ACHN (cell line): Measurements from ENCODE around the gene ZNF22.

Experiments used
- DNase-seq: peaks from one replicate; pipeline ENCODE4 v3.0.0-alpha.2; 2015
- in situ Hi-C: cut with HindIII; loops from 2 replicates; pipeline ENCODE4 v1.10.0; 2017; ENCODE audit warnings: low sequenced_read_pairs, low pct_ligation_motif_present, low pct_unique_long_range_greater_than_20kb

The ZNF22 gene

GRCh38 chr10:44983895-44984278 lies 16.8 kb upstream of the ZNF22 start:
- in situ Hi-C loops: no loop called here
- no peak for DNase-seq

DNA sequence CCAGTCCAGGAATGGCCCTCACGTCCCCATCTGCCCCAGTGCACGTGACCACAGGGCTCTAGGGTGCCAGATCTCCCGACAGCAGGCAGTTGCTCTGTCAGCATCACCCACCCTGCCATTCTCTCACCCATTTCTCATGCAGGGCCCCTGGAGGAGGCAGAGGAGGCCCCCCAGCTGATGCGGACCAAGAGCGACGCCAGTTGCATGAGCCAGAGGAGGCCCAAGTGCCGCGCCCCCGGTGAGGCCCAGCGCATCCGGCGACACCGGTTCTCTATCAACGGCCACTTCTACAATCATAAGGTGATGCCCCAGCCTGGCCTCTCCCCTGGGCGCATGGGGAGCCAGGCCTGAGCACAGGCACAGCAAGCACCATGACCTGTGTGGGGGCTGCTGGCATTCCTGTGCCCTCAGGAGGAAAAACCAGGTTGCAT lies 16.0 kb upstream of the ZNF22 start:
- DNase-seq: no peak
- in situ Hi-C loops: no loop called here

DNA sequence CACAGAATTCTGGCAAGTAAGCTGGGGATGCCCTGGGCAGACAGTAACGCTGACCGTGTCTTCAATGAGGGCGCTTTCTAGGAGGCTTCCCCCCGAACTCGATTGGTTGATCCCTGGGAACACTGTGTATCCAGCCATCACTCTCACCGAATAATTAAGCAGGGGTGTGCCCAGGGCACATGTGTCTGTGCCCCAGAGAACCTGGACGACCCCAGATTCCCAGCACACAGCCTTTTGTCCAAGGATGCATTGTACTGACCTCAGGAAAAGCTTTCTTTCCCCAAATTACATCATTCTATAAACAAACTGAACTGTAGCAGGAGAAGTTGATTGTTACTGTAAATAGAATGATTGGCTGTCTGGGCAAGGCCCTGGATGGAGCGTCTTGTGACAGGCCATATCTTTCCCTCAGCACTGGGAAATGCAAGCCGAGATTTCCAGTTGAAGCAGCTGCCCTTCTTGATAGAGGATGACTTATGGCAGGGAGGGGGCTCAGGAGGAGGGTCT lies 15.5 kb upstream of the ZNF22 start:
- no peak for DNase-seq
- in situ Hi-C loops: no loop called here

GRCh38 chr10:44986179-44986578 lies 14.5 kb upstream of the ZNF22 start:
- no peak for DNase-seq
- in situ Hi-C loops: no loop called here

DNA sequence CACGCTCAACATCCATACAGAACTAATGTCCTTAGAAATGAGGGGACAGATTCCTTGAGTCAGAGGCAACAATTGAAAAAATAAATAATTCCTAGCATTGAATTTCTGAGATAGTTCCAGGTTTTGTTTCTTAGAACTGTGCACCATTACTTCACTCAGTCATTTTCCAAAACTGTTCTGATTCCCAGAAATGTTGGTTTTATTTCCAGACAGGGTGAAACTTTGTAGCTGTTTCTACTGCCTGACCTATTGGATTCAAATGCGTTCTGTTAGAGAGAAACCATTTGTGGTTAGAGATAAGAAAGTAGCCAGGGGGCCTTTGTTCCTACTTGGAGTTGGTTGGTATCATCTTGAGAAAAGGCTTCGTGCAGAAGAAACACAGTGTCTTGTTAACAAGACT lies 14.1 kb upstream of the ZNF22 start:
- DNase-seq: no peak
- in situ Hi-C loops: no loop called here

DNA sequence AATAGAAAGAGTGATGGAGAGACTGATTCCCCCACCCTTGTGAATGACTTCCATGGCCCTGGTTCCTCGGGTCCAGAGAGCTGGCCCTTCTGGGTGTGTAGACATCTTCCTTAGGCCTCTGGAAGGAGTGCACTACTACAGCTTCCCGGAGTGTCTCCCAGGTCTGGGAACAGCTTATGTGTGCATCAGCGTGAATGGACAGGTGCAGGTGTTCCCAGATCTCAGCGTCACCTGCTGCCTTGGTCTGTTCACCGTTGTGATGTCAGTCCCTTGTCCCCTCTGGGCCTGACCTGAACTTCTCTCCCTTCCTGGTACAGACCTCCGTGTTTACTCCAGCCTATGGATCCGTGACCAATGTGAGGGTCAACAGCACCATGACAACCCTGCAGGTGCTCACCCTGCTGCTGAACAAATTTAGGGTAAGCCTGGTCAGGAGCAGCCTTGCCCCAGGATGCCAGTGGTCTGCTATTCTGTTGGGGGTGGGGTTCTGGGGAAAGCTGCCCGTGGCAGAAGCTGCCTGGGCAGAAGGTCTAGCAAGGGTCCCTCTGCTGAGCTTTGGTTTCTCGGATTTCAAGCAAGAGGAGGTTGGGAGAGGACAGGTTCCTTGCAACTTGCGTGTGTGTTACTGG lies 11.7 kb upstream of the ZNF22 start:
- DNase-seq: no peak
- in situ Hi-C loops: no loop called here

- DNase-seq: no peak
- in situ Hi-C loops: no loop called here
Observed at GRCh38 chr10:44989597-44990301, 11.0 kb upstream of the ZNF22 start.

GRCh38 chr10:44990302-44990655 lies 10.4 kb upstream of the ZNF22 start:
- DNase-seq: peak; percentile 22
- in situ Hi-C loops: no loop called here

DNA sequence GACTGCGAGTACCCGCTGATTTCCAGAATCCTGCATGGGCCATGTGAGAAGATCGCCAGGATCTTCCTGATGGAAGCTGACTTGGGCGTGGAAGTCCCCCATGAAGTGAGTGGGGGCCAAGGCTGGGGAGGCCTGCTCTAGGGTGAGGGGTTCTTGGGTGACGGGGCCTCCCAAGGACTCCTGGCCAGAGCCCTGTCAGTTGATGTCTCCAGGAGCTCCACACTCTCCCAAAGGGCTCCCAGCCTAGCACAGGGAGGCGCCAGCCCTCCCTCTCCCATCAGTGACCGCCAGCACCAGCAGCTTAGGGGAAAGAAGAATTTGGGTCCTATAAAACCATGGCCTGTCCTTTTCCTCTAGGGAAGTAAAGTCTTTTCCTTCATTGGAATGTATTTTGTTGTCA lies 9.8 kb upstream of the ZNF22 start:
- DNase-seq: no peak
- in situ Hi-C loops: no loop called here

DNA sequence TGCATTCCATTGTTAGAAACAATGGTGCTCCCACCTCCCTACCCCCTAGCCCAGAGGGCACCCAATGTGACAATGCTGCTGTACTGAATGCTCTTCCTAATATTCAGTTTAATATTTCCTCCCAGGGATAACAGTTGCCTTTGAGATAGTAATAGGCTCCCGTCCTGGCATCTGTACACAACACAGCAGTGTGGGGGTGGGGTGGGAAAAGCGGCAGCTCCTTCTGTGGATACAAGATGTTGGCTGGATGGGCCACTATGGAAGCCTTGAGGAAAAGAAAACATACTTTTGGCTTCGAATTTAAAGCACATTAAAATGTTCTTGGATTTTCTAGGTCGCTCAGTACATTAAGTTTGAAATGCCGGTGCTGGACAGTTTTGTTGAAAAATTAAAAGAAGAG lies 9.2 kb upstream of the ZNF22 start:
- in situ Hi-C loops: no loop called here
- DNase-seq: no peak

DNA sequence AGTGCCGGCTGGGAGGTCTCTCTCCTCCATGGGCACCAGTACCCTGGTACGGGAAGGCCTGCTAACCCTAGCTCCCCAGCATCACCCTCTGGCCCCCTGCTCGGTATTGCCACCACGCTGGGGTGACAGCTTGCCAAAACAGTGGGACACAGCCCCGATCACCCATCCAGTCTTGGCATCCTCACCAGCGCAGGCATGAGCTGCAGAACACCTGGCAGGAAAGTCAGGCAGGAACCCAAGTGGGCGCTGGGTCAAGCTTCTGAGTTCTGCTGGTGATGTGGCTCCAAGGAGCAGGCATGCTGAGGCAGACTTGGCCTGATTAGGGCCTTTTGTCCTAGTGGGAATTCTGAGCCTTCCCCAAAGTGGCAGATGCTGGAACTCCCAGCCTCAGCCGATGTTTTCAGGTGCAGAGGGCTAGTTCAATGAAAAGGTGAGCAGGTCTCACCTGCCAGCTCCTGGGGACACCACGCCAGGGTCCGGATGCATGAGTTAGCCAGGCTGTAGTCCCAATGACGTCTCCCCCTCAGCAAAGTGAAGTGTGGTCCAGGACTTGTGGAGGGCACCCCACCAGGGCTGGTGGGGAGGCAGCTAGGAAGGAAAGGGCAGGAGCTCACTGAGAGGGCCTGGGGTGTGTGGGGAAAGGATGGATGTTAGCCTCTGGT lies 8.5 kb upstream of the ZNF22 start:
- in situ Hi-C loops: no loop called here
- DNase-seq: no peak

DNA sequence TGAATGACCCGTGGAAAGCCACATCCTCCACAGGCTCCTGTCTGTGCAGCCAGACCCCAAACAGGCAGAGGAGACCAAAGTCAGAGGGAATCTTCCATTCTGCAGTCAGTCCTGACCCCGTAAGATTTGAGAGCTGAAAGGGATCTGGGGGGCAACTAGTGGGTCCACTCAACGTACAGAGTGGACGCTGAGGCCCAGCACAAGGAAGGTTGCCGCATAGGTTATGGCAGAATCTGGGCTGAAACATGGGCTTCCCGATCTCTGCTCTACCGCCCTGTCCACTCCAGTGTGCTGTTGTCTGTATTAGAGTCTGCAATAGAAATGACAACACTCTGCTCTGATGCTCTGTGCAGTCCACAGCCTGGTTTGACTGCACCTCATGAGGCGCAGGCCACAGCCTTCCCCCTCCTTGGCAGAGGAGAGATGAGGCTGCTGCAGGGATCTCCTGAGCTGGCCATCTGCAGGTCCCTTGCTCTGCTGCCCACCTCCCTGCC lies 7.9 kb upstream of the ZNF22 start:
- in situ Hi-C loops: no loop called here
- DNase-seq: no peak

DNA sequence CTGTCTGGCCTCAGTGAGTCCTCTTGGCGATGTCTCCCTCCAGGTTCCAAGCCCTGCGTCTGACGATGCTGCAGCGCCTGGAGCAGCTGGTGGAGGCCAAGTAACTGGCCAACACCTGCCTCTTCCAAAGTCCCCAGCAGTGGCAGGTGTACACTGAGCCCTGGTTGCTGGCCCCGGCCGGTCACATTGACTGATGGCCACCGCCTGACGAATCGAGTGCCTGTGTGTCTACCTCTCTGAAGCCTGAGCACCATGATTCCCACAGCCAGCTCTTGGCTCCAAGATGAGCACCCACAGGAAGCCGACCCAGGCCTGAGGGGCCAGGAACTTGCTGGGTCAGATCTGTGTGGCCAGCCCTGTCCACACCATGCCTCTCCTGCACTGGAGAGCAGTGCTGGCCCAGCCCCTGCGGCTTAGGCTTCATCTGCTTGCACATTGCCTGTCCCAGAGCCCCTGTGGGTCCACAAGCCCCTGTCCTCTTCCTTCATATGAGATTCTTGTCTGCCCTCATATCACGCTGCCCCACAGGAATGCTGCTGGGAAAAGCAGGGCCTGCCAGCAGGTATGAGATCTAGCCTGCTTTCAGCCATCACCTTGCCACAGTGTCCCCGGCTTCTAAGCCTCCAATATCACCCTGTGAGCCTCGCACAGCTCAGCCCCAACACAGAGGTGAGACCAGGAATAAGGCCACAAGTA lies 7.3 kb upstream of the ZNF22 start:
- in situ Hi-C loops: no loop called here
- no peak for DNase-seq

GRCh38 chr10:44993922-44994751 lies 6.6 kb upstream of the ZNF22 start:
- in situ Hi-C loops: no loop called here
- no peak for DNase-seq

- no peak for DNase-seq
- in situ Hi-C loops: no loop called here
Observed at GRCh38 chr10:44994752-44995530, 5.8 kb upstream of the ZNF22 start.

DNA sequence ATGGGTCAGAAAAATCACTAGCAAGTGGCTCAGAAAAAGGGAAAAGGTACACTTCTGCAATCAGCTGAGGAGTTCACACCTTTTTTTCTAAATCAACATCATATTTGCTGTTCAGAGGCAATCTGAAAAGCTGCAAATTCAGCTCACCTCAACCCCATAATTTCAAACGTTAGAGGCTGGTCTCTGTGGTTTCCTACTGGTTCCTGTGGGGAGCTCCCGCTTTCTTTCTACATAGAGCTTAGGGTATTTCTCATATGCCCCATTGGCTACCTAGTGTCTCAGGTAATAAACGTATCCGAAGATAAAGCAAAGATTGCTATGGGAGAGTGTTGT lies 5.2 kb upstream of the ZNF22 start:
- in situ Hi-C loops: no loop called here
- DNase-seq: no peak

GRCh38 chr10:44995914-44996669 lies 4.6 kb upstream of the ZNF22 start:
- DNase-seq: no peak
- in situ Hi-C loops: no loop called here
